HepG2 (cell line): Measurements from ENCODE around the gene TOMM7. TPM values are rescaled to one million over a fixed set of nuclear protein-coding genes. Genes with fewer than 3 reads are reported as not detected.

Experiments used
- ADNP ChIP-seq: sonication (generic); formaldehyde crosslinking; IDR thresholded peaks from 2 replicates; pipeline ENCODE4 v1.4.0; 2020; ENCODE audit warnings: missing genetic modification reagents
- CEBPG ChIP-seq: IDR thresholded peaks from 2 replicates; pipeline ENCODE4 v1.6.1; 2016
- CERS6 ChIP-seq: sonication (generic); formaldehyde crosslinking; IDR thresholded peaks from 2 replicates; pipeline ENCODE4 v1.5.0; 2020; ENCODE audit warnings: missing genetic modification reagents
- CREB1 ChIP-seq, 2 experiments: fragments of 450-650 bp in 1 of 2; IDR thresholded peaks; 2 replicates each; pipeline ENCODE4 v1.6.1; 2016 to 2017; ENCODE audit warnings: control low read depth in 1 of 2, mild to moderate bottlenecking in 1 of 2, missing compliant biosample characterization in 1 of 2, missing genetic modification characterization in 1 of 2
- FIP1L1 ChIP-seq: fragments of 200-400 bp; formaldehyde crosslinking; IDR thresholded peaks from 2 replicates; pipeline ENCODE4 v1.6.1; 2018; ENCODE audit warnings: low read depth, mild to moderate bottlenecking, low read length, moderate library complexity, borderline replicate concordance; ENCODE audit not compliant: insufficient read depth
- GTF2F1 ChIP-seq: fragments of 150-350 bp; IDR thresholded peaks from 2 replicates; pipeline ENCODE4 v1.6.1; 2014; ENCODE audit warnings: low read length
- GZF1 ChIP-seq: sonication (generic); formaldehyde crosslinking; IDR thresholded peaks from 2 replicates; pipeline ENCODE4 v1.5.1; 2020; ENCODE audit warnings: mild to moderate bottlenecking, missing genetic modification reagents
- HMG20B ChIP-seq: conservative IDR thresholded peaks from 2 replicates; pipeline ENCODE4 v1.6.1; 2016; ENCODE audit warnings: missing genetic modification reagents, missing compliant biosample characterization
- HNRNPLL ChIP-seq: fragments of 200-400 bp; formaldehyde crosslinking; IDR thresholded peaks from 2 replicates; pipeline ENCODE4 v1.6.1; 2017; ENCODE audit warnings: mild to moderate bottlenecking, low read depth, low read length; ENCODE audit not compliant: poor library complexity, severe bottlenecking
- IKZF5 ChIP-seq: IDR thresholded peaks from 2 replicates; pipeline ENCODE4 v1.6.1; 2018; ENCODE audit warnings: missing genetic modification reagents, mild to moderate bottlenecking, missing compliant biosample characterization
- JUNB ChIP-seq: sonication (generic); formaldehyde crosslinking; IDR thresholded peaks from 2 replicates; pipeline ENCODE4 v1.8.0; 2022; ENCODE audit warnings: missing genetic modification reagents, mild to moderate bottlenecking, borderline replicate concordance
- MYC ChIP-seq: sonication (generic); formaldehyde crosslinking; IDR thresholded peaks from 2 replicates; pipeline ENCODE4 v1.9.0; 2021; ENCODE audit warnings: missing genetic modification reagents, borderline replicate concordance
- NFIB ChIP-seq: sonication (generic); formaldehyde crosslinking; IDR thresholded peaks from 2 replicates; pipeline ENCODE4 v1.9.0; 2021; ENCODE audit warnings: missing genetic modification reagents, mild to moderate bottlenecking, borderline replicate concordance
- SETDB1 ChIP-seq: sonication (generic); formaldehyde crosslinking; IDR thresholded peaks from 2 replicates; pipeline ENCODE4 v1.5.1; 2020; ENCODE audit warnings: missing genetic modification reagents, mild to moderate bottlenecking, borderline replicate concordance
- SOX5 ChIP-seq: IDR thresholded peaks from 2 replicates; pipeline ENCODE4 v1.6.1; 2016; ENCODE audit warnings: borderline replicate concordance
- SP1 ChIP-seq, 2 experiments: fragments of 450-650 bp in 1 of 2; sonication (generic) in 1 of 2; formaldehyde crosslinking in 1 of 2; IDR thresholded peaks; 2 replicates each; pipeline versions ENCODE4 v1.4.0 to v1.6.1; 2016 to 2020; ENCODE audit warnings: missing genetic modification reagents in 1 of 2
- ZIK1 ChIP-seq: sonication (generic); formaldehyde crosslinking; IDR thresholded peaks from 2 replicates; pipeline ENCODE4 v1.5.0; 2020; ENCODE audit warnings: mild to moderate bottlenecking, low read depth, missing genetic modification reagents, borderline replicate concordance
- ZNF101 ChIP-seq: sonication (generic); formaldehyde crosslinking; IDR thresholded peaks from 2 replicates; pipeline ENCODE4 v1.4.0; 2020; ENCODE audit warnings: mild to moderate bottlenecking, low read depth, missing genetic modification reagents, borderline replicate concordance
- ZNF17 ChIP-seq: sonication (generic); formaldehyde crosslinking; IDR thresholded peaks from 2 replicates; pipeline ENCODE4 v1.5.0; 2020; ENCODE audit warnings: mild to moderate bottlenecking, missing genetic modification reagents
- ZNF331 ChIP-seq: sonication (generic); formaldehyde crosslinking; IDR thresholded peaks from 2 replicates; pipeline ENCODE4 v1.4.0; 2020; ENCODE audit warnings: missing genetic modification reagents
- ZNF563 ChIP-seq: sonication (generic); formaldehyde crosslinking; IDR thresholded peaks from 2 replicates; pipeline ENCODE4 v1.8.0; 2022; ENCODE audit warnings: mild to moderate bottlenecking, moderate library complexity, missing genetic modification reagents
- ZNF564 ChIP-seq: sonication (generic); formaldehyde crosslinking; IDR thresholded peaks from 2 replicates; pipeline ENCODE4 v1.8.1; 2023; ENCODE audit warnings: mild to moderate bottlenecking, missing genetic modification reagents
- ZNF569 ChIP-seq: sonication (generic); formaldehyde crosslinking; IDR thresholded peaks from 2 replicates; pipeline ENCODE4 v1.5.0; 2020; ENCODE audit warnings: mild to moderate bottlenecking, missing genetic modification reagents, moderate library complexity, borderline replicate concordance
- ZNF572 ChIP-seq: sonication (generic); formaldehyde crosslinking; IDR thresholded peaks from 2 replicates; pipeline ENCODE4 v1.5.1; 2020; ENCODE audit warnings: mild to moderate bottlenecking, missing genetic modification reagents
- ZNF749 ChIP-seq: sonication (generic); formaldehyde crosslinking; IDR thresholded peaks from 2 replicates; pipeline ENCODE4 v1.8.0; 2022; ENCODE audit warnings: mild to moderate bottlenecking, missing genetic modification reagents, moderate library complexity, borderline replicate concordance
- polyA plus RNA-seq, 8 experiments: library from polyadenylated mRNA; depleted of rRNA in 3 of 8; stranded (reverse) in 7 of 8; unstranded in 1 of 8; fragments of >200 nt; fragmentation: Illumina TruSeq in 4 of 8; extraction: Trizol in 4 of 8; gene quantifications; 2 replicates each; pipeline versions ENCODE4 v1.2.1 to v1.2.3, GENCODE V29; 2011 to 2016; ENCODE audit warnings: low read depth in 4 of 8, missing spikeins in 1 of 8, mixed read lengths in 1 of 8; ENCODE audit not compliant: insufficient read depth in 1 of 8
- total RNA-seq, 5 experiments: library from RNA; depleted of rRNA; stranded (reverse); fragments of >200 nt; fragmentation: Illumina TruSeq; extraction: Trizol; gene quantifications; 2 replicates each; pipeline ENCODE4 v1.2.3, GENCODE V29; 2016; ENCODE audit warnings: low read depth in 1 of 5
- TF ChIP-seq, protein P1 (sequence below): IDR thresholded peaks from 2 replicates; pipeline ENCODE4 v1.6.1; 2016; ENCODE audit warnings: missing biosample characterization, missing genetic modification reagents, low read depth

The TOMM7 gene
- total and polyA plus RNA-seq, 2 of the 13 experiments (the other 11 are each of a cell fraction or from before 2014, with no cell fraction given): 251 to 369 TPM

DNA sequence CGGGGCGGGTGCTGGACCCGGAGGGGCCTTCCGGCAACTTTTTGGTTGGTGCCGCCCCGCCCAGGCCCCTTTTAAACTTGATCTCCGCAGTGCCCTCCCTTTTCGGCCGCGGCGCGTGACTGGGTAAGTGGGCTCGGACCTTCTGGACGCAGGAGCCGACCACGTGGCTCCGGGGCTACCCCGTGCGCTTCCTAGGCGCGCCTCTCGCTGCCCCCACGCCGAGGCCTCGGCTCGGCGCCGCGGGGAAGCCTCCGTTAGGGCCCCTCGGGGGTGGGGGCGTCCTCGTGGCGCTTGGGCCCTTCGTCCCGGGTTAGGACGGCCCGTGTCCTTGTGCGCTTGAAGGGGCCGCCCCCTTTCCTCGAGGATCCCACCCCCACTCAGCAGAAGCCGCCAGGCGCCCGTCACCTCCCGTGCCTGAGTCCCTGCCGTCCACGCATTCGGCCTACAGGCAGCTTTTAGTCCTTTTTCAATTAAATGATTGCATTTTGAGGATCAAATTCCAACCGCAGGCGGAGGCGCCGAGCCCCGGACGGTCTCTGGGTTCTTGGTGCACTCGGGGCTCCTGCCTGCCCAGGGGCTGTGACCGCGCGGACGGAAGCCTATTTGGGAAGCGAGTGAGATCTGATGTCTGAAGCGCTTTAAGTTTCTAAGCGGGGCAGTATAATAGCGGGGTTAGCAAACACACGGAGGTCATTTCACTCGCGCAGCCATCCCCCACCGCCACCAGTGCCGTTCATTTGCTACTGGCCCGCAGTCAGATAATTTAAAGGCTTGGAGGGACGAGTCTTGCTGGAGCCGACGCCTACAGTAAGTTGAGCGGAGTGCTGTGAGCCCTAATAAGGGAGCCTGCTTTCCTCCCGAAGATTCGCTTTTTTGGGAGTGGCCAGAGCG lies 31.8 kb upstream of the TOMM7 start (continued):
- TF ChIP-seq JUNB (CRISPR knock-in tag): peak; percentile 48; the same call in 1 of the 2 replicates
- TF ChIP-seq ZNF101 (CRISPR knock-in tag): peak; percentile 88; the same call in 1 of the 2 replicates
- no peak for TF ChIP-seq ZNF569 (CRISPR knock-in tag)
- TF ChIP-seq NFIB (CRISPR knock-in tag): 0 out of 2 replicates have a peak, but pooled peaks have one; percentile 15
- TF ChIP-seq ZNF749: peak; percentile 78; the same call in 1 of the 2 replicates
- peak; percentile 60 for TF ChIP-seq IKZF5 (CRISPR knock-in tag)
- no peak for TF ChIP-seq SETDB1 (CRISPR knock-in tag)
- TF ChIP-seq SP1 (IDR thresholded peaks at IDR 0.05): no peak
- peak; percentile 54 for TF ChIP-seq SP1 (CRISPR knock-in tag; IDR thresholded peaks at IDR 0.05)
- no peak for TF ChIP-seq ZNF17 (CRISPR knock-in tag)
- no peak for TF ChIP-seq SOX5
- TF ChIP-seq ADNP: no peak; the same call in 1 of the 2 replicates
- TF ChIP-seq CERS6 (CRISPR knock-in tag): no peak
- TF ChIP-seq CEBPG (CRISPR knock-in tag): 0 out of 2 replicates have a peak, but pooled peaks have one; percentile 7
- TF ChIP-seq, protein P1, sequence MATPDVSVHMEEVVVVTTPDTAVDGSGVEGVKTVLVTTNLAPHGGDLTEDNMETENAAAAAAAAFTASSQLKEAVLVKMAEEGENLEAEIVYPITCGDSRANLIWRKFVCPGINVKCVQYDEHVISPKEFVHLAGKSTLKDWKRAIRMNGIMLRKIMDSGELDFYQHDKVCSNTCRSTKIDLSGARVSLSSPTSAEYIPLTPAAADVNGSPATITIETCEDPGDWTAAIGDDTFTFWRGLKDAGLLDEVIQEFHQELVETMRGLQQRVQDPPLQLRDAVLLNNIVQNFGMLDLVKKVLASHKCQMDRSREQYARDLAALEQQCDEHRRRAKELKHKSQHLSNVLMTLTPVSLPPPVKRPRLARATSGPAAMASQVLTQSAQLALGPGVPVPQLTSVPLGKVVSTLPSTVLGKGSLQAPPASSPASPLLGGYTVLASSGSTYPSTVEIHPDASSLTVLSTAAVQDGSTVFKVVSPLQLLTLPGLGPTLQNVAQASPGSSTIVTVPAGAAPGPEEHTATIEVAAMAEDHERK: 0 out of 2 replicates have a peak, but pooled peaks have one; percentile 27
- 0 out of 2 replicates have a peak, but pooled peaks have one; percentile 32 for TF ChIP-seq GZF1 (CRISPR knock-in tag)
- TF ChIP-seq FIP1L1: no peak
- TF ChIP-seq HNRNPLL: peak; percentile 49
- TF ChIP-seq GTF2F1: no peak
- no peak for TF ChIP-seq HMG20B
- TF ChIP-seq ZNF572 (CRISPR knock-in tag): no peak
- no peak for TF ChIP-seq ZIK1 (CRISPR knock-in tag)
- no peak for TF ChIP-seq ZNF564 (CRISPR knock-in tag)
- TF ChIP-seq CREB1 (IDR thresholded peaks at IDR 0.05): no peak
- TF ChIP-seq CREB1 (CRISPR knock-in tag; IDR thresholded peaks at IDR 0.05): no peak
- TF ChIP-seq ZNF563: peak; percentile 86
- TF ChIP-seq ZNF331 (CRISPR knock-in tag): peak; percentile 79
- TF ChIP-seq MYC (CRISPR knock-in tag): peak; percentile 100
